ENCODE results near the gene IFNA13. TPM values are rescaled to one million over a fixed set of nuclear protein-coding genes. Genes with fewer than 3 reads are reported as not detected.

The IFNA13 gene
- total and polyA plus RNA-seq, 9 of the 15 experiments (the other 6 are each of a cell fraction or from before 2014, with no cell fraction given), result not detected

- Histone ChIP-seq H3K4me1 (replicated peaks in 1 of 2; ENCODE audit: control insufficient read depth in 2 of 2, insufficient read depth in 2 of 2, low read length in 2 of 2) (no peaks in the 10 kb centered on the region), H3K4me2 (ENCODE audit: insufficient read depth, low read length) (no peak overlapping the region), H3K9me3 (replicated peaks; ENCODE audit: control insufficient read depth, insufficient read depth, low read depth, low read length) (no peaks in the 10 kb centered on the region), H3K36me3 (ENCODE audit: control insufficient read depth, insufficient read depth, low read length) (no peaks in the 10 kb centered on the region), H3K27ac (ENCODE audit: extremely low read depth, low read depth, low read length) (no peak overlapping the region), H3K27me3 (ENCODE audit: control insufficient read depth in 2 of 2, insufficient read depth in 2 of 2, low read length in 2 of 2) (no peaks in the 10 kb centered on the region), H4K20me1 (replicated peaks; ENCODE audit: control insufficient read depth, insufficient read depth, low read length) (no peaks in the 10 kb centered on the region), H3K9ac (ENCODE audit: insufficient read depth in 1 of 2, low read depth in 2 of 2, low read length in 2 of 2) (no peak overlapping the region), H3K9me1 (ENCODE audit: control insufficient read depth, insufficient read depth, low read length) (no peaks in the 10 kb centered on the region), H2AFZ (ENCODE audit: low read depth, low read length) (no peak overlapping the region), H3K4me3 (no peak overlapping the region), H3K79me2 (ENCODE audit: control insufficient read depth, insufficient read depth, low read length) (no peaks in the 10 kb centered on the region)
- no peak for ATAC-seq
- ChIA-PET CTCF (ENCODE audit: low intra/inter-chr PET ratio) (no interaction called here), POLR2A (no interaction called here)
- intact Hi-C loops (cut with micrococcal nuclease) (no loop called here), in situ Hi-C loops (cut with MboI) (no loop called here)
- no TSS peak for BruUV-seq (replicated peaks)
- no peak for DNase-seq (ENCODE audit: extremely low read depth in 1 of 4, low spot score in 3 of 4)
- FAIRE-seq, result no peak
- WGBS (ENCODE audit: insufficient coverage, low coverage, missing lambda C conversion rate), result no CpG with 5 or more reads among the region's 5 CpGs
- TF ChIP-seq TAF7 (tag; IDR thresholded peaks at IDR 0.05), result no peak
- no peak for TF ChIP-seq E2F1 (CRISPR knock-in tag; IDR thresholded peaks at IDR 0.05)
- no peak for TF ChIP-seq ZNF764 (CRISPR knock-in tag; IDR thresholded peaks at IDR 0.05; ENCODE audit: low read depth)
- TF ChIP-seq HNRNPH1 (optimal IDR thresholded peaks at IDR 0.05; ENCODE audit: low read depth, low read length), result no peak
- no peak for TF ChIP-seq DIDO1 (tag; IDR thresholded peaks at IDR 0.05; ENCODE audit: low read depth)
- no peak for TF ChIP-seq MGA (IDR thresholded peaks at IDR 0.05)
- no peak for TF ChIP-seq TARDBP (IDR thresholded peaks at IDR 0.05)
- TF ChIP-seq ZNF384 (IDR thresholded peaks at IDR 0.05; ENCODE audit: low read depth, low read length), result no peak
These were observed 44.9 kb downstream of the IFNA13 start for GRCh38 chr9:21322911-21323461.

Data from K562 (cell line).